Subcutaneous adipose tissue (tissue), 4 donors: ENCODE results near the gene ADAMTS15. TPM values are rescaled to one million over a fixed set of nuclear protein-coding genes. Genes with fewer than 3 reads are reported as not detected.

ENCODE experiments used
- CTCF ChIP-seq: fragments of 450-650 bp; IDR thresholded peaks from one replicate; pipeline ENCODE4 v1.5.1; 2016; ENCODE audit warnings: low read depth, mild to moderate bottlenecking, control low read depth, antibody characterized with exemption, moderate library complexity
- total RNA-seq, 4 donors: library from RNA; depleted of rRNA; stranded (reverse); fragments of >200 nt; gene quantifications; one replicate each; pipeline ENCODE4 v1.1.0, GENCODE V29; 2016

The ADAMTS15 gene
- total RNA-seq, 4 donors from 2014 or later: 15.0 to 44.7 (median 26.1) TPM

- TF ChIP-seq CTCF: no peak
Measured at GRCh38 chr11:130452176-130452575, 3.7 kb downstream of the ADAMTS15 start.

- TF ChIP-seq CTCF: no peak
Measured at GRCh38 chr11:130452940-130453339, 4.5 kb downstream of the ADAMTS15 start.

- TF ChIP-seq CTCF: no peak
Measured at GRCh38 chr11:130454491-130455252, 6.2 kb downstream of the ADAMTS15 start.

GRCh38 chr11:130455483-130456127 lies 7.2 kb downstream of the ADAMTS15 start:
- no peak for TF ChIP-seq CTCF

- no peak for TF ChIP-seq CTCF
Measured at GRCh38 chr11:130456286-130456685, 7.8 kb downstream of the ADAMTS15 start.

GRCh38 chr11:130457623-130458409 lies 9.4 kb downstream of the ADAMTS15 start:
- TF ChIP-seq CTCF: no peak

GRCh38 chr11:130458410-130458729 lies 9.9 kb downstream of the ADAMTS15 start:
- no peak for TF ChIP-seq CTCF
